Suprapubic skin (tissue), 4 donors: ENCODE results near the gene THY1. TPM values are rescaled to one million over a fixed set of nuclear protein-coding genes. Genes with fewer than 3 reads are reported as not detected.

ENCODE experiments used
- DNase-seq, 2 donors: peaks; one replicate each; pipeline ENCODE4 v3.0.0-alpha.2; 2019; ENCODE audit warnings: low spot score in 2 of 2
- H3K27ac ChIP-seq: fragments of 200-600 bp; sonication (generic); one replicate; pipeline ENCODE4 v1.5.1; 2019
- H3K27me3 ChIP-seq: fragments of 200-600 bp; sonication (generic); one replicate; pipeline ENCODE4 v1.5.1; 2019
- H3K36me3 ChIP-seq: fragments of 200-600 bp; sonication (generic); one replicate; pipeline ENCODE4 v1.5.1; 2019
- H3K4me1 ChIP-seq: fragments of 200-600 bp; sonication (generic); one replicate; pipeline ENCODE4 v1.5.1; 2019
- H3K4me3 ChIP-seq: fragments of 200-600 bp; sonication (generic); one replicate; pipeline ENCODE4 v1.5.1; 2019; ENCODE audit warnings: mild to moderate bottlenecking
- H3K9me3 ChIP-seq: fragments of 200-600 bp; sonication (generic); one replicate; pipeline ENCODE4 v1.5.1; 2019
- CTCF ChIP-seq, 2 donors: fragments of 200-600 bp in 1 of 2; fragments of 450-650 bp in 1 of 2; sonication (generic) in 1 of 2; IDR thresholded peaks; one replicate each; pipeline ENCODE4 v1.5.1; 2016 to 2019; ENCODE audit warnings: antibody characterized with exemption in 2 of 2, mild to moderate bottlenecking in 1 of 2, moderate library complexity in 1 of 2
- EP300 ChIP-seq: sonication (generic); formaldehyde crosslinking; IDR thresholded peaks from one replicate; pipeline ENCODE4 v1.6.1; 2017; ENCODE audit warnings: antibody characterized with exemption
- POLR2A ChIP-seq, 2 donors: fragments of 450-650 bp; IDR thresholded peaks; one replicate each; pipeline ENCODE4 v1.6.1; 2017; ENCODE audit warnings: antibody characterized with exemption in 2 of 2, mild to moderate bottlenecking in 2 of 2, moderate library complexity in 2 of 2
- POLR2AphosphoS5 ChIP-seq, 3 donors: sonication (generic); formaldehyde crosslinking; IDR thresholded peaks; one replicate each; pipeline ENCODE4 v1.6.1; 2017; ENCODE audit warnings: antibody characterized with exemption in 3 of 3
- WGBS: methylation state at CpG from one replicate; pipeline ENCODE4 v1.1.5; 2018; 5-methylcytosine and 5-hydroxymethylcytosine counted together
- total RNA-seq, 4 donors: library from RNA; depleted of rRNA; stranded (reverse); fragments of >200 nt; gene quantifications; one replicate each; pipeline ENCODE4 v1.1.0, GENCODE V29; 2016

The THY1 gene
- total RNA-seq, 4 donors from 2014 or later: 3.5 to 18.8 (median 6.9) TPM

GRCh38 chr11:119372260-119373058 lies 50.5 kb downstream of the THY1 start:
- WGBS: 89% methylated on average over 19 of the region's 26 CpGs
- no peak for TF ChIP-seq EP300
- no peak for TF ChIP-seq POLR2A (IDR thresholded peaks at IDR 0.05)
- TF ChIP-seq POLR2AphosphoS5 (IDR thresholded peaks at IDR 0.05): no peak
- no peak for TF ChIP-seq CTCF (IDR thresholded peaks at IDR 0.05)
- Histone ChIP-seq H3K36me3 (no peaks in the 10 kb centered on the region), H3K27me3 (peaks cover 3% of the 10 kb centered on the region), H3K4me1 (peaks cover 51% of the 10 kb centered on the region), H3K9me3 (no peaks in the 10 kb centered on the region), H3K4me3 (no peak overlapping the region), H3K27ac (no peak overlapping the region)
- DNase-seq: peak in 1 of 2 donors; percentile 46

- DNase-seq: no peak
- no peak overlapping the region for H3K27ac ChIP-seq
- H3K9me3 ChIP-seq: no peaks in the 10 kb centered on the region
- H3K36me3 ChIP-seq: no peaks in the 10 kb centered on the region
- TF ChIP-seq POLR2AphosphoS5 (IDR thresholded peaks at IDR 0.05) (no peak), EP300 (no peak), CTCF (IDR thresholded peaks at IDR 0.05) (no peak), POLR2A (IDR thresholded peaks at IDR 0.05) (no peak)
- WGBS: 58% methylated on average over 8 of the region's 8 CpGs
- H3K4me1 ChIP-seq: peaks cover 58% of the 10 kb centered on the region
- no peak overlapping the region for H3K4me3 ChIP-seq
- H3K27me3 ChIP-seq: peaks cover 9% of the 10 kb centered on the region
Measured at GRCh38 chr11:119371778-119372182, 51.2 kb downstream of the THY1 start.

- H3K4me1 ChIP-seq: peaks cover 59% of the 10 kb centered on the region
- DNase-seq: no peak
- no peak overlapping the region for H3K27ac ChIP-seq
- no peaks in the 10 kb centered on the region for H3K9me3 ChIP-seq
- WGBS: 73% methylated on average over 7 of the region's 8 CpGs
- no peak overlapping the region for H3K4me3 ChIP-seq
- H3K36me3 ChIP-seq: no peaks in the 10 kb centered on the region
- H3K27me3 ChIP-seq: peaks cover 9% of the 10 kb centered on the region
- TF ChIP-seq CTCF (IDR thresholded peaks at IDR 0.05): no peak
- no peak for TF ChIP-seq POLR2A (IDR thresholded peaks at IDR 0.05)
- no peak for TF ChIP-seq POLR2AphosphoS5 (IDR thresholded peaks at IDR 0.05)
- no peak for TF ChIP-seq EP300
Measured at GRCh38 chr11:119371067-119371601, 51.8 kb downstream of the THY1 start.

GRCh38 chr11:119370486-119371046 lies 52.4 kb downstream of the THY1 start:
- H3K27ac ChIP-seq: no peak overlapping the region

More at GRCh38 chr11:119370486-119371046, 52.4 kb downstream of the THY1 start:
- no peak for TF ChIP-seq POLR2A (IDR thresholded peaks at IDR 0.05)
- TF ChIP-seq EP300: no peak
- no peak for TF ChIP-seq POLR2AphosphoS5 (IDR thresholded peaks at IDR 0.05)
- no peak for TF ChIP-seq CTCF (IDR thresholded peaks at IDR 0.05)
- no peaks in the 10 kb centered on the region for H3K36me3 ChIP-seq
- peaks cover 55% of the 10 kb centered on the region for H3K4me1 ChIP-seq
- H3K4me3 ChIP-seq: no peak overlapping the region
- no peaks in the 10 kb centered on the region for H3K9me3 ChIP-seq
- peak in 1 of 2 donors; percentile 54 for DNase-seq
- H3K27me3 ChIP-seq: peaks cover 10% of the 10 kb centered on the region
- WGBS: 72% methylated on average over 8 of the region's 8 CpGs
